ENCODE measurements around the gene DGCR6. TPM values are rescaled to one million over a fixed set of nuclear protein-coding genes. Genes with fewer than 3 reads are reported as not detected.
"Not testable (repeated sequence)": the region's sequence is repeated elsewhere in the genome, so short reads cannot be mapped to it uniquely, and the experiment has no call there.

Gene DGCR6
- total RNA-seq, 1 experiment from 2014 or later: 0.62 TPM

- DNase-seq (ENCODE audit: low read depth): not testable (repeated sequence)
These were observed 54.2 kb downstream of the DGCR6 start for GRCh38 chr22:18960166-18960820.

GRCh38 chr22:18961201-18961600 lies 55.1 kb downstream of the DGCR6 start:
- DNase-seq (ENCODE audit: low read depth): not testable (repeated sequence)

Other genes with a start within 250 kb of the DGCR6 start
- gene PRODH, start 30.0 kb downstream of the DGCR6 start, total RNA-seq (2014; rRNA removed; shearing (Covaris generic)): not detected in 2 replicates
- gene DGCR2, start 216.1 kb downstream of the DGCR6 start, total RNA-seq (2014; rRNA removed; shearing (Covaris generic)): 33.7 and 34.3 TPM in 2 replicates
- gene TSSK2, start 225.0 kb downstream of the DGCR6 start, total RNA-seq (2014; rRNA removed; shearing (Covaris generic)): not detected in 2 replicates
- gene ESS2, start 238.3 kb downstream of the DGCR6 start, total RNA-seq (2014; rRNA removed; shearing (Covaris generic)): 15.8 and 17.3 TPM in 2 replicates
- not detected in 2 replicates for gene GSC2, start 244.0 kb downstream of the DGCR6 start, total RNA-seq (2014; rRNA removed; shearing (Covaris generic))